Mesendoderm (in vitro differentiated cells): ENCODE data around the gene GTPBP10.
A peak's percentile ranks its signal among the peaks of the same experiment; 100 is the strongest.

Experiments used
- DNase-seq: peaks from one replicate; pipeline ENCODE4 v3.0.0; 2013
- H2AK5ac ChIP-seq: 2 replicates; pipeline ENCODE4 v1.6.1; 2013; ENCODE audit warnings: low read length, inconsistent platforms
- H2BK120ac ChIP-seq: 2 replicates; pipeline ENCODE4 v1.6.1; 2013; ENCODE audit warnings: low read depth, mild to moderate bottlenecking, low read length, moderate library complexity, mixed read lengths
- H2BK15ac ChIP-seq: replicated peaks from 2 replicates; pipeline ENCODE4 v1.6.1; 2013; ENCODE audit warnings: low read depth, mild to moderate bottlenecking, moderate library complexity
- H2BK5ac ChIP-seq: 2 replicates; pipeline ENCODE4 v1.6.1; 2013; ENCODE audit warnings: low read length, inconsistent platforms
- H3K18ac ChIP-seq: 2 replicates; pipeline ENCODE4 v1.6.1; 2013; ENCODE audit warnings: mild to moderate bottlenecking, low read length, mixed read lengths
- H3K23ac ChIP-seq: one replicate; pipeline ENCODE4 v1.6.1; 2013; ENCODE audit warnings: low read length
- H3K27ac ChIP-seq: 2 replicates; pipeline ENCODE4 v1.5.1; 2013; ENCODE audit warnings: low read depth, mild to moderate bottlenecking, inconsistent platforms, low read length, moderate library complexity
- H3K27me3 ChIP-seq: 2 replicates; pipeline ENCODE4 v1.6.1; 2013; ENCODE audit warnings: low read length, control low read depth, mild to moderate bottlenecking, inconsistent platforms; ENCODE audit not compliant: insufficient read depth, poor library complexity
- H3K36me3 ChIP-seq: 2 replicates; pipeline ENCODE4 v1.6.1; 2013; ENCODE audit warnings: low read length, inconsistent platforms; ENCODE audit not compliant: control insufficient read depth, insufficient read depth
- H3K4ac ChIP-seq: one replicate; pipeline ENCODE4 v1.6.1; 2013; ENCODE audit warnings: low read depth, mild to moderate bottlenecking, low read length, moderate library complexity
- H3K4me1 ChIP-seq: 2 replicates; pipeline ENCODE4 v1.6.1; 2013; ENCODE audit warnings: low read depth, low read length, inconsistent platforms; ENCODE audit not compliant: control insufficient read depth
- H3K4me2 ChIP-seq: 2 replicates; pipeline ENCODE4 v1.6.1; 2013; ENCODE audit warnings: low read length
- H3K4me3 ChIP-seq: 2 replicates; pipeline ENCODE4 v1.5.1; 2013; ENCODE audit warnings: mild to moderate bottlenecking, low read length
- H3K56ac ChIP-seq: one replicate; pipeline ENCODE4 v1.6.1; 2013; ENCODE audit warnings: low read length
- H3K79me1 ChIP-seq: 2 replicates; pipeline ENCODE4 v1.6.1; 2013; ENCODE audit warnings: low read length, inconsistent platforms
- H3K79me2 ChIP-seq: 2 replicates; pipeline ENCODE4 v1.6.1; 2013; ENCODE audit warnings: mild to moderate bottlenecking, low read length; ENCODE audit not compliant: control insufficient read depth, insufficient read depth
- H3K9ac ChIP-seq: 2 replicates; pipeline ENCODE4 v1.6.1; 2013; ENCODE audit warnings: low read length, inconsistent platforms
- H4K5ac ChIP-seq: one replicate; pipeline ENCODE4 v1.6.1; 2013; ENCODE audit warnings: low read length
- H4K8ac ChIP-seq: one replicate; pipeline ENCODE4 v1.6.1; 2013; ENCODE audit warnings: low read depth, mild to moderate bottlenecking, control low read depth, low read length, moderate library complexity
- WGBS: extraction: QIAGEN DNeasy Blood & Tissue Kit; methylation state at CpG from one replicate; pipeline ENCODE4 v1.1.7; 2013; ENCODE audit warnings: low lambda C conversion rate, missing lambda C conversion rate; ENCODE audit not compliant: insufficient coverage; ENCODE audit errors: extremely low coverage; 5-methylcytosine and 5-hydroxymethylcytosine counted together

The GTPBP10 gene

GRCh38 chr7:90402785-90403173 lies 56.3 kb downstream of the GTPBP10 start:
- Histone ChIP-seq H3K9ac (peak overlapping the region; percentile 32), H4K8ac (no peak overlapping the region), H3K4me2 (peak overlapping the region; percentile 23), H3K27me3 (no peaks in the 10 kb centered on the region), H3K27ac (no peak overlapping the region), H2AK5ac (no peak overlapping the region), H3K79me2 (peaks cover 2% of the 10 kb centered on the region), H3K4ac (no peak overlapping the region), H2BK5ac (no peak overlapping the region), H3K23ac (no peak overlapping the region), H2BK15ac (no peak overlapping the region), H4K5ac (no peak overlapping the region), H2BK120ac (no peak overlapping the region), H3K4me1 (no peaks in the 10 kb centered on the region), H3K79me1 (peaks cover 3% of the 10 kb centered on the region), H3K36me3 (no peaks in the 10 kb centered on the region), H3K4me3 (no peak overlapping the region), H3K56ac (no peak overlapping the region), H3K18ac (no peak overlapping the region)
- no CpG with 5 or more reads among the region's 1 CpG for WGBS
- no peak for DNase-seq

- H3K79me1 ChIP-seq: peaks cover 3% of the 10 kb centered on the region
- peak; percentile 97 for DNase-seq
- WGBS: no CpG with 5 or more reads among the region's 35 CpGs
Measured at GRCh38 chr7:90403174-90404113, 56.9 kb downstream of the GTPBP10 start, which contains the start of gene CLDN12. Gene CLDN12, plus strand, starts transcription at chr7:90403461. Its CDS starts 9,216 bp downstream, at chr7:90412677.

DNA sequence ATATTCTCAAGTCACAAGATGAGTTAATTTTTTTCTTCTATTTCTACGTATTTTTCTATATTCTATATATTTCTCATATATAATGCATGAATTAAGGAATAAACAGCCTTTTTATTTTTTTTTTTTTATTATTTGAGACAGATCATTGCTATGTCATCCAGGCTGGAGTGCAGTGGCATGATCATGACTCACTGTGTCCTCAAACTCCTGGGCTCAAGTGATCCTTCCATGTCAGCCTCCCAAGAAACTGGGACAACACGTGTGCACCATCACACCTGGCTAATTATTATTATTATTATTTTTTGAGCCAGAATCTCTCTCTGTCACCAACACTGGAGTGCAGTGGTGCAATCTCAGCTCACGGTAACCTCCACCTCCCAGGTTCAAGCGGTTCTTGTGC lies 58.3 kb downstream of the GTPBP10 start:
- Histone ChIP-seq H2AK5ac (no peak overlapping the region), H3K27ac (no peak overlapping the region), H3K36me3 (no peaks in the 10 kb centered on the region), H3K27me3 (no peaks in the 10 kb centered on the region), H3K9ac (no peak overlapping the region), H2BK5ac (no peak overlapping the region), H3K56ac (no peak overlapping the region), H3K23ac (no peak overlapping the region), H3K79me2 (peaks cover 2% of the 10 kb centered on the region), H3K79me1 (peaks cover 3% of the 10 kb centered on the region), H3K4me1 (no peaks in the 10 kb centered on the region), H3K4ac (no peak overlapping the region), H4K5ac (no peak overlapping the region), H2BK15ac (no peak overlapping the region), H3K4me3 (no peak overlapping the region), H4K8ac (no peak overlapping the region), H2BK120ac (no peak overlapping the region), H3K18ac (no peak overlapping the region), H3K4me2 (no peak overlapping the region)
- 100% methylated on average over 1 of the region's 4 CpGs for WGBS
- no peak for DNase-seq

More at GRCh38 chr7:90403174-90404113, 56.9 kb downstream of the GTPBP10 start, which contains the start of gene CLDN12:
- H4K8ac ChIP-seq: no peak within 1 kb of the TSS
- H3K4me1 ChIP-seq: no peaks in the 10 kb centered on the region
- H3K27me3 ChIP-seq: no peaks in the 10 kb centered on the region
- H2AK5ac ChIP-seq: no peak within 1 kb of the TSS
- peak within 1 kb of the TSS; percentile 84 for H3K9ac ChIP-seq
- H2BK5ac ChIP-seq: no peak within 1 kb of the TSS
- peak within 1 kb of the TSS; percentile 47 for H4K5ac ChIP-seq
- no peak within 1 kb of the TSS for H2BK15ac ChIP-seq
- no peak within 1 kb of the TSS for H3K4ac ChIP-seq
- H3K36me3 ChIP-seq: no peaks in the 10 kb centered on the region
- H2BK120ac ChIP-seq: peak within 1 kb of the TSS; percentile 54
- H3K56ac ChIP-seq: peak within 1 kb of the TSS; percentile 87
- H3K23ac ChIP-seq: no peak within 1 kb of the TSS
- H3K4me3 ChIP-seq: peak within 1 kb of the TSS; percentile 80
- peak within 1 kb of the TSS; percentile 68 for H3K18ac ChIP-seq
- H3K4me2 ChIP-seq: peak within 1 kb of the TSS; percentile 63
- H3K79me2 ChIP-seq: peaks cover 2% of the 10 kb centered on the region
- peak within 1 kb of the TSS; percentile 50 for H3K27ac ChIP-seq

DNA sequence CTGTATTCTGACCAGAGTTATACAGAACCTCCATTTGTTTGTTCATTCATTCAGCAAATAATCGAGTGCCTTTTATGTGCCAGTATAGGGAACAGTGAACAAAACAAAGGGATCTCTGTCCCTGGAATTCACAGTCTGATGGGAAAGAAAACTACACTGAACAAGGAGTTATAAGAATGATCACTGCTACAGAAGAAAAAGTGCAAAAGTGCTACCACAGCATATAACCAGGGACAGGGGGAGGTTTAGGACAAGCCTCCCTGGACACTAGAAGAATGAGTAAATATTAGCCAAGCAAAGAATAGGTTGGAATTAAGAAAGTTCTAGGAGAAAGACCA lies 60.9 kb downstream of the GTPBP10 start:
- Histone ChIP-seq H2BK120ac (no peak overlapping the region), H3K4me3 (no peak overlapping the region), H3K36me3 (no peaks in the 10 kb centered on the region), H2AK5ac (no peak overlapping the region), H3K4ac (no peak overlapping the region), H3K79me1 (peaks cover 3% of the 10 kb centered on the region), H3K9ac (no peak overlapping the region), H3K23ac (no peak overlapping the region), H2BK15ac (no peak overlapping the region), H3K27ac (no peak overlapping the region), H3K79me2 (peaks cover 2% of the 10 kb centered on the region), H4K8ac (no peak overlapping the region), H3K4me2 (no peak overlapping the region), H3K27me3 (no peaks in the 10 kb centered on the region), H3K18ac (no peak overlapping the region), H4K5ac (no peak overlapping the region), H3K56ac (no peak overlapping the region), H2BK5ac (no peak overlapping the region), H3K4me1 (no peaks in the 10 kb centered on the region)
- WGBS: no CpG with 5 or more reads among the region's 1 CpG
- no peak for DNase-seq

- Histone ChIP-seq H3K56ac (no peak overlapping the region), H3K27ac (no peak overlapping the region), H3K4me2 (no peak overlapping the region), H4K8ac (no peak overlapping the region), H3K18ac (no peak overlapping the region), H2BK5ac (no peak overlapping the region), H2BK120ac (no peak overlapping the region), H3K4me1 (no peaks in the 10 kb centered on the region), H3K4ac (no peak overlapping the region), H2AK5ac (no peak overlapping the region), H2BK15ac (no peak overlapping the region), H3K27me3 (no peaks in the 10 kb centered on the region), H3K4me3 (no peak overlapping the region), H3K36me3 (no peaks in the 10 kb centered on the region), H3K79me1 (peaks cover 4% of the 10 kb centered on the region), H3K79me2 (peaks cover 2% of the 10 kb centered on the region), H4K5ac (no peak overlapping the region), H3K9ac (no peak overlapping the region), H3K23ac (no peak overlapping the region)
- WGBS: no CpG with 5 or more reads among the region's 1 CpG
- DNase-seq: no peak
Measured at GRCh38 chr7:90408142-90408541, 61.6 kb downstream of the GTPBP10 start.
